Left lung (tissue), 10 donors: ENCODE measurements around the gene ANXA6. TPM values are rescaled to one million over a fixed set of nuclear protein-coding genes. Genes with fewer than 3 reads are reported as not detected.
A peak's percentile ranks its signal among the peaks of the same experiment; 100 is the strongest.

Experiments
- ATAC-seq: fragments of 200-7000 bp; cut with Tn5 transposase; one replicate; pipeline ENCODE4 v1.9.1; 2020; ENCODE audit warnings: moderate library complexity
- DNase-seq, 4 donors: peaks; one replicate each; pipeline ENCODE4 v3.0.0-alpha.2; 2013 to 2020
- H3K27ac ChIP-seq, 2 donors: fragments of 200-600 bp; sonication (generic) in 1 of 2; one replicate each; pipeline versions ENCODE4 v1.5.0 to v1.8.0; 2020 to 2021
- H3K27me3 ChIP-seq, 2 donors: fragments of 200-600 bp; sonication (generic) in 1 of 2; one replicate each; pipeline versions ENCODE4 v1.5.0 to v1.8.0; 2020 to 2021
- H3K36me3 ChIP-seq, 2 donors: fragments of 200-600 bp; sonication (generic) in 1 of 2; one replicate each; pipeline versions ENCODE4 v1.5.0 to v1.8.0; 2020 to 2021
- H3K4me1 ChIP-seq, 2 donors: fragments of 200-600 bp; one replicate each; pipeline ENCODE4 v1.8.0; 2021
- H3K4me3 ChIP-seq, 2 donors: fragments of 200-600 bp; sonication (generic) in 1 of 2; one replicate each; pipeline versions ENCODE4 v1.5.0 to v1.8.0; 2020 to 2021; ENCODE audit warnings: mild to moderate bottlenecking in 1 of 2
- H3K9me3 ChIP-seq, 2 donors: fragments of 200-600 bp; sonication (generic) in 1 of 2; one replicate each; pipeline versions ENCODE4 v1.5.0 to v1.8.0; 2020 to 2021
- CTCF ChIP-seq, 2 donors: fragments of 200-600 bp; sonication (generic) in 1 of 2; IDR thresholded peaks; one replicate each; pipeline versions ENCODE4 v1.5.0 to v1.8.0; 2021; ENCODE audit warnings: antibody characterized with exemption in 2 of 2
- intact Hi-C, 2 donors: fragments of 100-400 bp; cut with DNase I; formaldehyde crosslinking; loops; one replicate each; pipeline versions ENCODE4 v1.11.2 to v1.14.2; 2022
- polyA plus RNA-seq, 6 donors: library from polyadenylated mRNA; unstranded; fragments of 120-200 nt; gene quantifications; one replicate each; pipeline ENCODE4 v1.2.1, GENCODE V29; 2013; ENCODE audit not compliant: insufficient read length in 6 of 6
- total RNA-seq, 2 donors: library from RNA; stranded (reverse); fragmentation: NEBNext Ultra II Directional; extraction: Animal tissue kit (Norgen Biotek cat#: 25700); gene quantifications; one replicate each; pipeline ENCODE4 v1.2.1, GENCODE V29; 2021
- donor health status: DM: no; HTN: yes; CAD: no.
- donor health status: DM: no; HTN: no; CAD: no.

The ANXA6 gene
- total and polyA plus RNA-seq, 8 donors: 188 to 303 (median 291) TPM

- intact Hi-C loops: no loop called here
- Histone ChIP-seq H3K27ac (peak overlapping the region in 1 of 2 donors; percentile 62), H3K4me1 (peaks cover 5 to 40% of the 10 kb centered on the region in 2 donors), H3K27me3 (no peaks in the 10 kb centered on the region), H3K9me3 (peaks cover 0 to 5% of the 10 kb centered on the region in 2 donors), H3K4me3 (no peak overlapping the region), H3K36me3 (peaks cover 0 to 39% of the 10 kb centered on the region in 2 donors)
- DNase-seq (no peak), ATAC-seq (peak; percentile 31)
- no peak for TF ChIP-seq CTCF (IDR thresholded peaks at IDR 0.05)
Observed at GRCh38 chr5:151196556-151197290, 39.1 kb upstream of the ANXA6 start.

DNA sequence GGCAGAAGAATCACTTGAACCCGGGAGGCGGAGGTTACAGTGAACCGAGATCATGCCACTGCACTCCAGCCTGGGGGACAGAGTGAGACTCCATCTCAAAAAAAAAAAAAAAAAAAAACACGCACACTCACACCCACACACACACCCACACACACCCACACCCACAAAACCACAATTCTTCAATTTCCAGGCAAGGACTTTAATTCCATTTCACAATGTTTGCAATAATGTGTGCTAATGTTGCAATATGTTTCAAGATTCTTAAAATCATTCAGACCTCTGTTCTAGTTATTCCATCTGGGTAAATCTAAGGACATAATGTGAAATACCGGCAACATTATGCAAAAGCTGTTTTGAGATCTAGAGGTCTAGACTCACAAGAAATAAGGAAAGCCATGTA is 38.0 kb upstream of the ANXA6 start:
- Histone ChIP-seq H3K36me3 (peaks cover 0 to 30% of the 10 kb centered on the region in 2 donors), H3K27me3 (no peaks in the 10 kb centered on the region), H3K4me1 (peaks cover 5 to 45% of the 10 kb centered on the region in 2 donors), H3K27ac (peak overlapping the region; percentile 29 to 62), H3K4me3 (no peak overlapping the region), H3K9me3 (peaks cover 0 to 5% of the 10 kb centered on the region in 2 donors)
- intact Hi-C loops: no loop called here
- ATAC-seq: peak; percentile 78
- DNase-seq: no peak
- no peak for TF ChIP-seq CTCF (IDR thresholded peaks at IDR 0.05)

- H3K4me1 ChIP-seq: peaks cover 5 to 45% of the 10 kb centered on the region in 2 donors
- ATAC-seq (no peak), DNase-seq (no peak)
- H3K27ac ChIP-seq: no peak overlapping the region
- H3K9me3 ChIP-seq: peaks cover 0 to 5% of the 10 kb centered on the region in 2 donors
- intact Hi-C loops: no loop called here
- no peak for TF ChIP-seq CTCF (IDR thresholded peaks at IDR 0.05)
- peaks cover 0 to 22% of the 10 kb centered on the region in 2 donors for H3K36me3 ChIP-seq
- no peak overlapping the region for H3K4me3 ChIP-seq
- no peaks in the 10 kb centered on the region for H3K27me3 ChIP-seq
Observed at GRCh38 chr5:151192626-151193025, 35.0 kb upstream of the ANXA6 start.

DNA sequence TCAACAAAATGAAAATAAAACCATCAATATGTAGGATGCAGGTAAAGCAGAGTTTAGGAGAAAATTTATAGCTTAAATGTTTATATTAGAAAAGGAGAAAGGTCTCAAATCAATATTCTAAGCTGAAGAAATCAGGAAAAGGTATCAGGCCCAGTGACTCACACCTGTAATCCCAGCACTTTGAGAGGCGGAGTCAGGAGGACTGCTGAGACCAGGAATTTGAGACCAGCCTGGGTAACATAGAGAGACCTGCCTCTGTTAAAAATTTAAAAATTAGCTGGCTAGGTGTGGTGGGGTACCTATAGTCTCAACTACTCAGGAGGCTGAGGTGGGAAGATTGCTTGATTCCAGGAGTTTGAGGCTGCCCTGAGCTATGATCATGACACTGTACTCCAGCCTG is 34.1 kb upstream of the ANXA6 start:
- Histone ChIP-seq H3K27me3 (no peaks in the 10 kb centered on the region), H3K9me3 (peaks cover 0 to 5% of the 10 kb centered on the region in 2 donors), H3K4me3 (no peak overlapping the region), H3K4me1 (peaks cover 5 to 40% of the 10 kb centered on the region in 2 donors), H3K36me3 (peaks cover 0 to 25% of the 10 kb centered on the region in 2 donors), H3K27ac (no peak overlapping the region)
- no peak for TF ChIP-seq CTCF (IDR thresholded peaks at IDR 0.05)
- ATAC-seq (no peak), DNase-seq (no peak)
- intact Hi-C loops: no loop called here

- Histone ChIP-seq H3K9me3 (peaks cover 0 to 5% of the 10 kb centered on the region in 2 donors), H3K27ac (no peak overlapping the region), H3K36me3 (peaks cover 0 to 44% of the 10 kb centered on the region in 2 donors), H3K4me1 (peaks cover 0 to 16% of the 10 kb centered on the region in 2 donors), H3K27me3 (no peaks in the 10 kb centered on the region), H3K4me3 (no peak overlapping the region)
- no peak for TF ChIP-seq CTCF (IDR thresholded peaks at IDR 0.05)
- ATAC-seq (no peak), DNase-seq (no peak)
- intact Hi-C loops: no loop called here
Observed at GRCh38 chr5:151189151-151189550, 31.6 kb upstream of the ANXA6 start.
